DOHH2 (cell line): ENCODE results near the gene PEAK1.
A peak's percentile ranks its signal among the peaks of the same experiment; 100 is the strongest.

ENCODE experiments used
- H3F3A ChIP-seq: fragments of 200-600 bp; sonication (generic), shearing (Covaris generic); 2 replicates; pipeline ENCODE4 v1.6.0; 2016; ENCODE audit warnings: antibody characterized with exemption, mild to moderate bottlenecking; ENCODE audit not compliant: control insufficient read depth, insufficient read depth
- H3K27ac ChIP-seq: fragments of 200-600 bp; sonication (generic); 2 replicates; pipeline ENCODE4 v1.5.1; 2014; ENCODE audit warnings: low read depth, mild to moderate bottlenecking, low read length, moderate library complexity
- H3K27me3 ChIP-seq: fragments of 200-600 bp; sonication (generic); 2 replicates; pipeline ENCODE4 v1.6.1; 2014; ENCODE audit warnings: mild to moderate bottlenecking, low read length, mixed read lengths; ENCODE audit not compliant: control insufficient read depth
- H3K36me3 ChIP-seq: fragments of 200-600 bp; sonication (generic); 2 replicates; pipeline ENCODE4 v1.6.1; 2014; ENCODE audit warnings: mild to moderate bottlenecking, low read length, moderate library complexity, mixed read lengths; ENCODE audit not compliant: control insufficient read depth
- H3K4me1 ChIP-seq: fragments of 200-600 bp; sonication (generic); 2 replicates; pipeline ENCODE4 v1.6.1; 2014; ENCODE audit warnings: mild to moderate bottlenecking, low read length, mixed read lengths; ENCODE audit not compliant: control insufficient read depth
- H3K4me2 ChIP-seq: fragments of 200-600 bp; sonication (generic); 2 replicates; pipeline ENCODE4 v1.6.0; 2014; ENCODE audit warnings: mild to moderate bottlenecking, low read length, moderate library complexity
- H3K4me3 ChIP-seq: fragments of 200-600 bp; sonication (generic); 2 replicates; pipeline ENCODE4 v1.5.1; 2014; ENCODE audit warnings: mild to moderate bottlenecking, low read length, mixed read lengths
- H3K79me2 ChIP-seq: fragments of 200-600 bp; sonication (generic); 2 replicates; pipeline ENCODE4 v1.6.1; 2014; ENCODE audit warnings: mild to moderate bottlenecking, low read length, mixed read lengths; ENCODE audit not compliant: control insufficient read depth
- H3K9me2 ChIP-seq: fragments of 200-600 bp; sonication (generic); replicated peaks from 2 replicates; pipeline ENCODE4 v1.6.1; 2014; ENCODE audit warnings: mild to moderate bottlenecking, low read length, mixed read lengths; ENCODE audit not compliant: control insufficient read depth
- H3K9me3 ChIP-seq: fragments of 200-600 bp; sonication (generic); 2 replicates; pipeline ENCODE4 v1.6.1; 2014; ENCODE audit warnings: antibody characterized with exemption, low read length, mixed read lengths; ENCODE audit not compliant: control insufficient read depth, insufficient read depth
- H4K20me1 ChIP-seq: fragments of 200-600 bp; sonication (generic); 2 replicates; pipeline ENCODE4 v1.6.0; 2014; ENCODE audit warnings: low read depth, mild to moderate bottlenecking, antibody characterized with exemption, low read length, moderate library complexity; ENCODE audit not compliant: control insufficient read depth, insufficient read depth
- EZH2phosphoT487 ChIP-seq: fragments of 200-600 bp; sonication (generic); IDR thresholded peaks from 2 replicates; pipeline ENCODE4 v1.6.1; 2017; ENCODE audit warnings: borderline replicate concordance, mild to moderate bottlenecking, antibody characterized with exemption, low read length, moderate library complexity, mixed read lengths
- TF ChIP-seq, protein P1 (sequence below): fragments of 200-600 bp; sonication (generic); IDR thresholded peaks from one replicate; pipeline ENCODE4 v1.5.1; 2014; ENCODE audit warnings: antibody characterized with exemption, mild to moderate bottlenecking, low read depth, low read length; ENCODE audit not compliant: poor library complexity, severe bottlenecking

The PEAK1 gene, protein sequence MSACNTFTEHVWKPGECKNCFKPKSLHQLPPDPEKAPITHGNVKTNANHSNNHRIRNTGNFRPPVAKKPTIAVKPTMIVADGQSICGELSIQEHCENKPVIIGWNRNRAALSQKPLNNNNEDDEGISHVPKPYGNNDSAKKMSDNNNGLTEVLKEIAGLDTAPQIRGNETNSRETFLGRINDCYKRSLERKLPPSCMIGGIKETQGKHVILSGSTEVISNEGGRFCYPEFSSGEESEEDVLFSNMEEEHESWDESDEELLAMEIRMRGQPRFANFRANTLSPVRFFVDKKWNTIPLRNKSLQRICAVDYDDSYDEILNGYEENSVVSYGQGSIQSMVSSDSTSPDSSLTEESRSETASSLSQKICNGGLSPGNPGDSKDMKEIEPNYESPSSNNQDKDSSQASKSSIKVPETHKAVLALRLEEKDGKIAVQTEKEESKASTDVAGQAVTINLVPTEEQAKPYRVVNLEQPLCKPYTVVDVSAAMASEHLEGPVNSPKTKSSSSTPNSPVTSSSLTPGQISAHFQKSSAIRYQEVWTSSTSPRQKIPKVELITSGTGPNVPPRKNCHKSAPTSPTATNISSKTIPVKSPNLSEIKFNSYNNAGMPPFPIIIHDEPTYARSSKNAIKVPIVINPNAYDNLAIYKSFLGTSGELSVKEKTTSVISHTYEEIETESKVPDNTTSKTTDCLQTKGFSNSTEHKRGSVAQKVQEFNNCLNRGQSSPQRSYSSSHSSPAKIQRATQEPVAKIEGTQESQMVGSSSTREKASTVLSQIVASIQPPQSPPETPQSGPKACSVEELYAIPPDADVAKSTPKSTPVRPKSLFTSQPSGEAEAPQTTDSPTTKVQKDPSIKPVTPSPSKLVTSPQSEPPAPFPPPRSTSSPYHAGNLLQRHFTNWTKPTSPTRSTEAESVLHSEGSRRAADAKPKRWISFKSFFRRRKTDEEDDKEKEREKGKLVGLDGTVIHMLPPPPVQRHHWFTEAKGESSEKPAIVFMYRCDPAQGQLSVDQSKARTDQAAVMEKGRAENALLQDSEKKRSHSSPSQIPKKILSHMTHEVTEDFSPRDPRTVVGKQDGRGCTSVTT (N-terminal part only)

DNA sequence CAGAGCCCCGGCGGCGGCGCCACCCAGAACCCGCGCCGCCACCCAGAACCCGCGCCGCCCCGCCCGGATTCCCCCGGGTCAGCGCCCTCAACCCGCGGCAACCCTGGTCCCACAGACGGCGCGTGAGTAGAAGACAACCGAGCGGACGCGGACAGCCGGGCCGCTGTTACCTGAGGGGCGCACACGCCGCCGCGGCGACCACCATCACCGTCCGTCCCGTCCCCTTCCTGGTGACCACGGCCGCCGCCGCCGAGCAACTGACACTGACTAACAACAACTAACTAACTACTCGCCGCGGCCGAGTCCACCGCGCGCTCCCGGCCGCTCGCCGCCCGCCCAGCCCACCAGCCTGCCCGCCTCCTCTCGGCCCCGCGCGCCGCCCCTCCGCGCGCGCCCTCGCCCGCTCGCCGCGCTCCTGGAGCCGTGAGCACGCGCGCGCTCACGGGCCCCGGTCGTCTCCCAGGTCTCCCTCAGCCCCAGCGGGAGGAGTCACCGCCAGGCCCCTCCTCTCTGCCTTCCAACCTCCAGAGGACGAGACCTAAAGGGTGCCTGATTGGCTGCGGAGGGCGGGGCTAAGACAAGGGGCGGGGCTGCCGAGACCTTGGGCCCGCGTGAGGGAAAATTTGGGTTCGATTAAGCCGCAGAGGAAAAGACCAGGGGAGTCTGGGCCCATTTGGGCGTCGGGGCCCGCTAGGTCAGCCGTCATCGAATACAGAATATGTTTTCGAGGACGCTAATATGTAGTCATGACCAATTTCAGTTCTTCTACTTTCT is at the start of gene PEAK1:
TSS of gene PEAK1 (minus strand) at position 269 of the 774 bp plus-strand sequence. CDS start 238,178 bp downstream, outside the sequence.
- Histone ChIP-seq H3K9me3 (no peaks in the 10 kb centered on the region), H3K79me2 (peaks cover 78% of the 10 kb centered on the region), H3F3A (no peaks in the 10 kb centered on the region), H3K36me3 (0 out of 2 replicates have a peak, but pooled peaks cover 2% of the 10 kb centered on the region), H4K20me1 (0 out of 2 replicates have a peak, but pooled peaks cover 3% of the 10 kb centered on the region), H3K4me2 (peak within 1 kb of the TSS; percentile 81), H3K4me3 (peak within 1 kb of the TSS; percentile 82), H3K4me1 (peaks cover 37% of the 10 kb centered on the region), H3K27me3 (no peaks in the 10 kb centered on the region), H3K27ac (peak within 1 kb of the TSS; percentile 67), H3K9me2 (no peaks in the 10 kb centered on the region)
- TF ChIP-seq, protein P1, sequence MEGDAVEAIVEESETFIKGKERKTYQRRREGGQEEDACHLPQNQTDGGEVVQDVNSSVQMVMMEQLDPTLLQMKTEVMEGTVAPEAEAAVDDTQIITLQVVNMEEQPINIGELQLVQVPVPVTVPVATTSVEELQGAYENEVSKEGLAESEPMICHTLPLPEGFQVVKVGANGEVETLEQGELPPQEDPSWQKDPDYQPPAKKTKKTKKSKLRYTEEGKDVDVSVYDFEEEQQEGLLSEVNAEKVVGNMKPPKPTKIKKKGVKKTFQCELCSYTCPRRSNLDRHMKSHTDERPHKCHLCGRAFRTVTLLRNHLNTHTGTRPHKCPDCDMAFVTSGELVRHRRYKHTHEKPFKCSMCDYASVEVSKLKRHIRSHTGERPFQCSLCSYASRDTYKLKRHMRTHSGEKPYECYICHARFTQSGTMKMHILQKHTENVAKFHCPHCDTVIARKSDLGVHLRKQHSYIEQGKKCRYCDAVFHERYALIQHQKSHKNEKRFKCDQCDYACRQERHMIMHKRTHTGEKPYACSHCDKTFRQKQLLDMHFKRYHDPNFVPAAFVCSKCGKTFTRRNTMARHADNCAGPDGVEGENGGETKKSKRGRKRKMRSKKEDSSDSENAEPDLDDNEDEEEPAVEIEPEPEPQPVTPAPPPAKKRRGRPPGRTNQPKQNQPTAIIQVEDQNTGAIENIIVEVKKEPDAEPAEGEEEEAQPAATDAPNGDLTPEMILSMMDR, result no peak
- TF ChIP-seq EZH2phosphoT487, result no peak

DNA sequence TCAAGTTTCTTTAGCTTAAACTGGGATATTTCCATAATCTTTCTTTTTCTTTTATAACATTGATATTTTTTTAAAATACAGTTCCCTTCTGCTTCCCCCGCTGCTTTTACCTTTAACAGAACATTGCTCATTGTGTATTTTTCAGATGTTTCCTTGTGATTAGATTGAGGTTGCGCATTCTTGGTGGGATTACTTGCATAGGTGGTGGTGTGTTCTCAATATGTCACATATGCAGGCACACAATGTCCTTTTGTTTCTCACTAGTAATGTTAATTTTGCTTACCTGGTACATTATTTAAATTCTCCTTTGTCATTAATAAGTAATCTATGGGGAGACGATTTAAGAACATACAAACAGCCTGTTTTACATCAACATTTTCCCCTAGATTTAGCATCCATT is 49.0 kb upstream of the PEAK1 start:
- H3K9me2 ChIP-seq, result no peaks in the 10 kb centered on the region
- no peaks in the 10 kb centered on the region for H3K27me3 ChIP-seq
- no peaks in the 10 kb centered on the region for H3F3A ChIP-seq
- H3K9me3 ChIP-seq, result no peaks in the 10 kb centered on the region
- no peak for TF ChIP-seq EZH2phosphoT487
- TF ChIP-seq, protein P1, result no peak
- peaks cover 65% of the 10 kb centered on the region for H3K36me3 ChIP-seq
- no peak overlapping the region for H3K27ac ChIP-seq
- no peak overlapping the region for H3K4me2 ChIP-seq
- H3K4me3 ChIP-seq, result no peak overlapping the region
- no peaks in the 10 kb centered on the region for H3K79me2 ChIP-seq
- no peaks in the 10 kb centered on the region for H4K20me1 ChIP-seq
- H3K4me1 ChIP-seq, result no peaks in the 10 kb centered on the region

DNA sequence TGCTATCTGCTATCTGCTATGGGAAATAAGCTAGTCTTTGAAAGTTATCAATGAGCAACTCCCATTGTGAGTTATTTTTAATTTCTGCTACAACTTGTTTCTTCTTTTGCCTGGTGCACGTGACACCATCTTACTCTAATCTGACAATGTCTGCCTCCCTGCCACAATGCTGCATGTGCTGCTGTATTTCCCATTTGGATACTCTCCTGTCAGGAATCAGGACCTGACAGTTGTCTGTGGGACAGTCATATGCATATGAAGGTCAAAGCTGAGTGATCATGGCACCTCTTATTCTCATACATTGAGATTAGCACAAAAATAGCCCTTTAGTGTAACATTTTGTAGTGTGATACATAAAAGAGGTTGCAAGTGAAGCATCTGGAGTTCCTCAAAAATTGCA is 46.6 kb upstream of the PEAK1 start:
- Histone ChIP-seq H3K27ac (no peak overlapping the region), H3K36me3 (peaks cover 65% of the 10 kb centered on the region), H3K79me2 (no peaks in the 10 kb centered on the region), H4K20me1 (0 out of 2 replicates have a peak, but pooled peaks cover 4% of the 10 kb centered on the region), H3K4me3 (no peak overlapping the region), H3K9me3 (no peaks in the 10 kb centered on the region), H3K9me2 (no peaks in the 10 kb centered on the region), H3K27me3 (no peaks in the 10 kb centered on the region), H3F3A (no peaks in the 10 kb centered on the region), H3K4me2 (no peak overlapping the region), H3K4me1 (no peaks in the 10 kb centered on the region)
- TF ChIP-seq, protein P1, result no peak
- TF ChIP-seq EZH2phosphoT487, result no peak
